ENCODE measurements around the gene TTC34.

The TTC34 gene

DNA sequence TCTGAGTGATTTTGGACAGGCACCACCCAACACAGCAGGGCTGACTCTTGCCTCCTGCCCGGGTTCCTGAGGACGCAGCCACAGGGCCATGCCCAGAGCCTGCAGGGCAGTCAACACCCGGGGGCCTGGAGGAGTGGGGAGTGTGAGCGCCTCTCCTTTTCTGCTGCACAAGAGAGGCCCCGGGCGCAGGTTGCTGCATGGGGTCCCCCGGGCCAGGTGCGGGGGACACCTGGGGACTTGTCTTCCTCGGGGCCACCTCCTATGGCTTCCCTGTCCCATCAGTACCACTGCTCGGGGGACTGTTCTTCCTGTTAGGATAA is 6.9 kb upstream of the TTC34 start:
- H3K4me3 ChIP-seq (ENCODE audit: low read depth in 1 of 2, low read length in 1 of 2) = no peak overlapping the region
- no peak overlapping the region for H3K27ac ChIP-seq
- no peaks in the 10 kb centered on the region for H3K27me3 ChIP-seq
- H3K36me3 ChIP-seq = no peaks in the 10 kb centered on the region
- no peaks in the 10 kb centered on the region for H3K4me1 ChIP-seq (ENCODE audit: control insufficient read depth in 1 of 2, insufficient read depth in 1 of 2, low read depth in 1 of 2, low read length in 1 of 2)
- TF ChIP-seq CTCF (IDR thresholded peaks at IDR 0.05) = no peak
- H3K9me3 ChIP-seq = no peaks in the 10 kb centered on the region

DNA sequence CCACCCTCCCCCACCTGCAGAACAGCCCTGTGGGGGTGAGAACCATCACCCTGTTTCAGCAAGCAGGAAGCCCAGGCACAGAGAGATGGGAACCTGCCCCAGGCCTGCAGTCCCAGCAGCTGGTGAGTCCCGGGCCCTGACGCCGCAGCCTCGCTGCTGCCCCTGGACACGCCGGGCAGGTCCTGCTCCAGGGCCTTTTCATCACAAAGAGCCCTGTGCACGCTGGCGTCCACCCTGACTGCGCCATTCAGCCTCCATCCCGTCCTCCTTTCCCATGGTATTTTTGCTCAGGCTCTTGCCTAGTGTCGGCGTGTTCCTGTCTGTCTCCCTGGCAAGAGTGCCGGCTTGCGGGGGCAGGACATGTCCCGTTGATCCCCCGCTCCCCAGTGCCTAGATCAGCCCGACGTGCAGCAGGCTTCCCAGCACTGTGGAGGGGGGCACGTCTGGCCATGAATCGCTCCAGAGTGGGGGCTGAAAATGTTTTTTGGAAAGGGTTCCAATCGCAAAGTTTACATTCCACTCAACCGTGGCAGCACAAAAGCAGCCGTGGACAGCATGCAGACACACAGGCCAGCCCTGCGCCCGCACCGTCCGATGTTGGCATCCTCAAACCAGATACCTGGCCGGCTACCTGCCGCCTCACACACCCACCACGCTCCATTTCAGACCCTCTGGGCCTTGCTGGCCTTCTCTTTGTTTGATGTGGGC is 6.3 kb upstream of the TTC34 start:
- TF ChIP-seq CTCF (IDR thresholded peaks at IDR 0.05) = no peak
- Histone ChIP-seq H3K36me3 (no peaks in the 10 kb centered on the region), H3K4me3 (ENCODE audit: low read depth in 1 of 2, low read length in 1 of 2) (no peak overlapping the region), H3K27ac (no peak overlapping the region), H3K4me1 (ENCODE audit: control insufficient read depth in 1 of 2, insufficient read depth in 1 of 2, low read depth in 1 of 2, low read length in 1 of 2) (no peaks in the 10 kb centered on the region), H3K9me3 (no peaks in the 10 kb centered on the region), H3K27me3 (no peaks in the 10 kb centered on the region)

DNA sequence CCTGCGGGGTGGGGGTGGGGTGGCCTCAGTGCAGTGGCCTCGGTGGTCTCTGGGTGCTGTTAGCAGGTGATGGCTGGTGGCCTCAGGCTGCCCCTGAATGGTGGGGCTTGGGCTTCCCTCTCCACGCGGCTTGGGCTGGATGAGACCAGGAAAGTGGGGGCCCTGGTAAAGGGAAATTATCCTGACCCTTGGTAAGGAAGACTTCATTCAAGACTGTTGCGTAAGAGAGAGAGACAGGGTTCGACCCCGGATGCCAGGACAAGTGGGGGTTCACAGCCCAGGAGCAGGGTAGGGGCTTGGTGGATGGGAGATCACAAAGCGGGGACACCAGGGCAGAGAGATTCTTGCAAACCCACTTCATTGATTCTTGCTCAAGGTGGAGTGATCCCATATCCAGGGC is 5.5 kb upstream of the TTC34 start:
- Histone ChIP-seq H3K27me3 (no peaks in the 10 kb centered on the region), H3K27ac (no peak overlapping the region), H3K9me3 (no peaks in the 10 kb centered on the region), H3K4me1 (ENCODE audit: control insufficient read depth in 1 of 2, insufficient read depth in 1 of 2, low read depth in 1 of 2, low read length in 1 of 2) (no peaks in the 10 kb centered on the region), H3K4me3 (ENCODE audit: low read depth in 1 of 2, low read length in 1 of 2) (no peak overlapping the region), H3K36me3 (no peaks in the 10 kb centered on the region)
- TF ChIP-seq CTCF (IDR thresholded peaks at IDR 0.05) = no peak

- no peaks in the 10 kb centered on the region for H3K9me3 ChIP-seq
- H3K27me3 ChIP-seq = no peaks in the 10 kb centered on the region
These were observed 5.1 kb upstream of the TTC34 start for GRCh38 chr1:2806591-2806990.

DNA sequence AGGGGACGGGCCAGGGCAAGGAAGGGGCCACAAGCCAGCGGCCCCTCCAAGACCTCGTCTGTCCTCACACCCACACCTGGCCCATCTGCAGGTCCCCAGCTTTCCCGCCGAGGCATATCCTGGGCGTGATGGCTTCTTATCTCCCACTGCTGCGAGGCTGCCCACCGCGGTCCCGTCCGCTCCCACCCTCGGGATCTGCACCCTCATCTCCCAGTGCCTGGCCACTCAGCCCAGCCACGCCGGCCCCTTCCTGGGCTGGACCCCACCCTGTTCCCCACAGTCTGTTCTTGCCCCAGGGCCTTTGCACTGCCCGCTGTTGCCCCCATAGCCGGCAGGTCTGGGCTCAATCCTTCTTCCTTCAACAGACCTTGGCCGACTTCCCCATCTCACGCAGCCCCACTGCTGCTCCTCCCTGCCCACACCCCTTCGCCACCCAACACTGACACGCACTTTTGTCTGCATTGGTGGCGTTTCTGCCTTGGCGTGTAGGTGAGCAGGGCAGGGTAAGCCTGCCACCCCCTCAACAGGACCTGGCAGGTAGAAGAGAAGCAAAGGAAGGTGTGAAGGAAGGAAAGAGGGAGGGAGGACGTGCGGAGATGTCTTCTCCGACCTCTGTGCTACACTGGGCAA is 4.4 kb upstream of the TTC34 start:
- H3K27ac ChIP-seq = no peak overlapping the region
- H3K9me3 ChIP-seq = no peaks in the 10 kb centered on the region
- no peaks in the 10 kb centered on the region for H3K36me3 ChIP-seq
- TF ChIP-seq CTCF (IDR thresholded peaks at IDR 0.05) = no peak
- no peaks in the 10 kb centered on the region for H3K4me1 ChIP-seq (ENCODE audit: control insufficient read depth in 1 of 2, insufficient read depth in 1 of 2, low read depth in 1 of 2, low read length in 1 of 2)
- no peaks in the 10 kb centered on the region for H3K27me3 ChIP-seq
- H3K4me3 ChIP-seq (ENCODE audit: low read depth in 1 of 2, low read length in 1 of 2) = no peak overlapping the region

More at GRCh38 chr1:2806591-2806990, 5.1 kb upstream of the TTC34 start:
- Histone ChIP-seq H3K4me1 (ENCODE audit: control insufficient read depth in 1 of 2, insufficient read depth in 1 of 2, low read depth in 1 of 2, low read length in 1 of 2) (no peaks in the 10 kb centered on the region), H3K27ac (no peak overlapping the region), H3K36me3 (no peaks in the 10 kb centered on the region), H3K4me3 (ENCODE audit: low read depth in 1 of 2, low read length in 1 of 2) (no peak overlapping the region)
- TF ChIP-seq CTCF (IDR thresholded peaks at IDR 0.05) = no peak

Data from neutrophil (primary cell).